Heart right ventricle (tissue), 16 donors: ENCODE results near the gene MAFG. TPM values are rescaled to one million over a fixed set of nuclear protein-coding genes. Genes with fewer than 3 reads are reported as not detected.

Experiments used
- ATAC-seq, 8 donors: fragments of 200-7000 bp; cut with Tn5 transposase; one replicate each; pipeline ENCODE4 v1.9.1; 2020; ENCODE audit warnings: mild to moderate bottlenecking in 8 of 8, moderate library complexity in 8 of 8, moderate number of reproducible peaks in 1 of 8
- DNase-seq, 2 donors: peaks; one replicate each; pipeline ENCODE4 v3.0.0-alpha.2; 2020
- H3K27ac ChIP-seq, 10 donors: fragments of 200-600 bp; sonication (generic) in 2 of 10; one replicate each; pipeline versions ENCODE4 v1.5.0 to v1.8.0; 2020 to 2022; ENCODE audit warnings: mild to moderate bottlenecking in 3 of 10
- H3K27me3 ChIP-seq, 7 donors: fragments of 200-600 bp; one replicate each; pipeline ENCODE4 v1.8.0; 2021 to 2022; ENCODE audit warnings: mild to moderate bottlenecking in 2 of 7
- H3K36me3 ChIP-seq, 9 donors: fragments of 200-600 bp; sonication (generic) in 1 of 9; one replicate each; pipeline versions ENCODE4 v1.5.0 to v1.8.0; 2020 to 2022; ENCODE audit warnings: mild to moderate bottlenecking in 2 of 9
- H3K4me1 ChIP-seq, 9 donors: fragments of 200-600 bp; sonication (generic) in 1 of 9; one replicate each; pipeline versions ENCODE4 v1.5.0 to v1.8.0; 2020 to 2022; ENCODE audit warnings: mild to moderate bottlenecking in 4 of 9
- H3K4me3 ChIP-seq, 10 donors: fragments of 200-600 bp; sonication (generic) in 2 of 10; one replicate each; pipeline versions ENCODE4 v1.5.0 to v1.8.0; 2020 to 2022; ENCODE audit warnings: mild to moderate bottlenecking in 7 of 10, moderate library complexity in 2 of 10
- H3K9me3 ChIP-seq, 11 donors: fragments of 200-600 bp in 10 of 11; sonication (generic) in 2 of 11; one replicate each; pipeline versions ENCODE4 v1.5.0 to v1.8.0; 2013 to 2022; ENCODE audit warnings: mild to moderate bottlenecking in 2 of 11, control low read depth in 1 of 11, moderate library complexity in 1 of 11
- CTCF ChIP-seq, 9 donors: fragments of 200-600 bp; sonication (generic) in 2 of 9; IDR thresholded peaks; one replicate each; pipeline versions ENCODE4 v1.5.0 to v1.8.0; 2021 to 2022; ENCODE audit warnings: antibody characterized with exemption in 9 of 9, mild to moderate bottlenecking in 5 of 9, moderate library complexity in 1 of 9
- WGBS, 2 donors: extraction: QIAGEN DNeasy Blood & Tissue Kit; methylation state at CpG; one replicate each; pipeline ENCODE4 v1.1.7; 2013; ENCODE audit warnings: inconsistent platforms in 1 of 2; 5-methylcytosine and 5-hydroxymethylcytosine counted together
- intact Hi-C, 10 donors: fragments of 100-400 bp; cut with DNase I; formaldehyde crosslinking; loops; one replicate each; pipeline versions ENCODE4 v1.11.1 to v1.14.2; 2022
- polyA plus RNA-seq, 2 donors: library from polyadenylated mRNA; stranded (reverse); fragments of 200-250 nt; gene quantifications; one replicate each; pipeline ENCODE4 v1.2.3, GENCODE V29; 2013
- total RNA-seq, 10 donors: library from RNA; stranded (reverse); fragmentation: NEBNext Ultra II Directional in 3 of 10; extraction: Animal tissue kit (Norgen Biotek cat#: 25700) in 3 of 10; gene quantifications; one replicate each; pipeline versions ENCODE4 v1.2.1 to v1.2.4, GENCODE V29; 2021 to 2023
- donor health status: Arrhythmogenic right ventricular cardiomyopathy.
- donor health status: ischemic (EF 13 %, LVEDD 7.1; RV severe dilation, severe dysfunction).
- donor health status: healthy with polysubstance abuse.
- donor health status: DM: no; HTN: yes; CAD: no.
- donor health status: DM: no; HTN: no; CAD: no.
- donor health status: ischemic (EF 25% LVEDD 6.9; RV normal size, moderate dysfunction).
- donor health status: ischemic (EF 25% LVEDD 5.7; RV mildly dilated, moderate dysfunction).
- donor health status: healthy.
- donor health status: DM: yes; HTN: yes; CAD: no.
- donor health status: Ischemic cardiomyopathy.
- donor health status: ischemic (EF 35%, LVEDD 5.7; RV mildly dilated, moderate dysfunction).
- donor health status: nonischemic (EF 11% LVEDD 7.7; RV severe dilation, severe dysfunction).
- donor health status: DM: yes; HTN: yes; CAD: no.
- donor health status: PGD.
- donor health status: ischemic (EF 29% LVEDD 5.4; RV normal size, mild dysfunction).
- donor health status: nonischemic (EF 23%, LVEDD 6.1; RV moderate dilation, normal function).

Gene MAFG
- total and polyA plus RNA-seq, 12 donors = 10.5 to 30.9 (median 15.7) TPM

DNA sequence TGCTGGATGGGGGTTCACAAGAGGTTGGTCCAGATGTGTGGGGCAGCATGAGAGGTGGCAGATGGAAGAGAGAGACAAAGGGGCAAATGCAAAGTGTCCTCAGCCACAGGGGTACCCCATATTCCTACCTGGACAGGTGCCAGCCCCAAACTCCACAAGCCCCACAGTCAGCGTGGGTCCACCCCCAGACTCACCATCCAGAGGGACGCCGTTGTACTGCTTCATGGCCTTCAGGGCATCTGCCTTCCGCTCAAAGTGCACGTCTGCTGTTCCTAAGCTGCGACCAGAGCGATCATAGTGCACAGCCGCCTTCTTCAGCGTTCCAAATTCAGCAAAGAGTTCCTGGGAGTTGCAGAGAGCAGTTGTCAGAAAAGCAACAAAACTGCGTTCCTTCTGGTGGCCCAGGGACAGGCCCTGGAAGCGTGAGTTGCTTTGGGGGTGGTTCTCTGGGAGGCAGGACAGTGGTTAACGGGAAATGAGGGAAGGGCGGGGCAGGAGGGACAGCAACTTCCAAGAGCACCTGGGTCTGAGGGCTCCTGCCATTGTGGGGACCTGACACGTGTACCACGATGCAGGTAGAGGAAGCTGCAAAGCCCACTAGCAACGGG is 38.4 kb downstream of the MAFG start:
- intact Hi-C loops = no loop called here
- H3K36me3 ChIP-seq = peaks cover 0 to 70% (median 29%) of the 10 kb centered on the region in 9 donors
- no peaks in the 10 kb centered on the region for H3K9me3 ChIP-seq
- DNase-seq (peak in 1 of 2 donors; percentile 4), ATAC-seq (no peak)
- no peaks in the 10 kb centered on the region for H3K27me3 ChIP-seq
- TF ChIP-seq CTCF (IDR thresholded peaks at IDR 0.05) = no peak
- H3K4me3 ChIP-seq = no peak overlapping the region
- WGBS, 2 donors = 91 to 94% methylated on average over 16 of the region's 16 CpGs
- H3K4me1 ChIP-seq = peaks cover 11 to 51% (median 27%) of the 10 kb centered on the region in 9 donors
- H3K27ac ChIP-seq = no peak overlapping the region

GRCh38 chr17:81888105-81888987 is 39.2 kb downstream of the MAFG start:
- no peak for DNase-seq
- 93 to 94% methylated on average over 44 of the region's 44 CpGs for WGBS, 2 donors
- ATAC-seq = no peak
- Histone ChIP-seq H3K36me3 (peaks cover 0 to 71% (median 26%) of the 10 kb centered on the region in 9 donors), H3K4me1 (peaks cover 11 to 51% (median 27%) of the 10 kb centered on the region in 9 donors), H3K9me3 (no peaks in the 10 kb centered on the region), H3K27me3 (no peaks in the 10 kb centered on the region), H3K27ac (no peak overlapping the region), H3K4me3 (no peak overlapping the region)
- intact Hi-C loops = no loop called here
- TF ChIP-seq CTCF (IDR thresholded peaks at IDR 0.05) = no peak

DNA sequence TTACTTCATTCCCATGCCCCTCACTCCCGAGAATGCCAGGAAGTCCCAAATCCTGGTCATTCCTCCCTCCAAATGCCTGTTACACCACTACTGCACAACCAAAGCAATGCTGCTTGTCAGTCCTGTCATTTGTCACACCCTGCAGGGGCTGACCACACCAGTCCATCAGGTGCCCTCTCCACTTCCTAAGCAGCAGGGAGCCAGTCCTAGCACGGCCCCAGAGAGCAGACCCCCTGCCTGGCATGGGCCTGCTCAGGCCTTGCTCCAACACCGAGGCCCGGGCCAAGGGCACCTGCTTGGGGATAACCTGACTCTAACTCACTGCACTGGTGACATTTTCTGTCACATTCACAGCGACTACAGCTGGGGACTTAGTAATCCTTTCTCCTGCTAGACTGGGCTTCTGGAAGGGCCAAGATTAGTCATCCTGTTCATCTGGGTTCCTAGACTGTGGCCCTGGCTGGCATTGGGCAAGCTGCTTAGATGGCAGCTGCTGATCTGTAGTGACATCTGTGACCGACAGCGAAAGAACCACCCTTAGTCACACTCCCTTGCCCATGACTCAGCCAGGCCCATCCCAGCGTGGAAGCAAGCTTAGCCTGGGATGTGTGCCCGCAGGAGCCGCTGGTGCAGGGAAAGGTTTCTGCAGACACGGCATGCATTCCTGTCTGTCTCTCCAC is 41.5 kb downstream of the MAFG start:
- Histone ChIP-seq H3K27ac (no peak overlapping the region), H3K4me1 (peaks cover 9 to 41% (median 15%) of the 10 kb centered on the region in 9 donors), H3K27me3 (no peaks in the 10 kb centered on the region), H3K36me3 (peaks cover 0 to 93% (median 26%) of the 10 kb centered on the region in 9 donors), H3K9me3 (no peaks in the 10 kb centered on the region), H3K4me3 (no peak overlapping the region)
- 87% methylated on average over 11 of the region's 11 CpGs for WGBS, 2 donors
- no peak for TF ChIP-seq CTCF (IDR thresholded peaks at IDR 0.05)
- intact Hi-C loops = loop anchor here in 1 of 10 donors (1.0 kb wide), 1 partner anchor 34 kb away; no protein-coding TSS in a partner anchor
- DNase-seq (no peak), ATAC-seq (no peak)

DNA sequence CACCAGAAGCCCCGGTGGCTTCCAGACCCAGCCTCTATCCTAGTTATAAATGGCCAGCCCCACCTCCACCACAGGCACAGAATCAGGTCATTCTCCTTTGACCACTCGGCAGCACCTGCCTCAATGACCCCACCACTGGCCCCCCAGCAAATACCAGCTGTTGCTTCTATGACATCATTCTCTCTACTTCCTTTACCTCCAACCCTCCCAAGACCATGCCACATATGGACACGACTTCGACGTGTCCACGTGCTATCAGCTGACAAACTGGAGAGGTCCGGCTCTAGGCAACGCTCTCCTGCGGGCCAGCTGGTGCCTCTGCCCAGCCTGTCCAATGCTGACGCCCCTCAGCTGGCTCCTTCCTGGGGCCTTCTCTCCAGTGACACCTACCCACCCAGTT is 42.1 kb downstream of the MAFG start:
- Histone ChIP-seq H3K27me3 (no peaks in the 10 kb centered on the region), H3K27ac (no peak overlapping the region), H3K9me3 (no peaks in the 10 kb centered on the region), H3K4me1 (peaks cover 9 to 37% (median 10%) of the 10 kb centered on the region in 9 donors), H3K4me3 (no peak overlapping the region), H3K36me3 (peaks cover 0 to 98% (median 26%) of the 10 kb centered on the region in 9 donors)
- no peak for TF ChIP-seq CTCF (IDR thresholded peaks at IDR 0.05)
- intact Hi-C loops = loop anchor here in 1 of 10 donors (1.0 kb wide), 1 partner anchor 33 kb away; no protein-coding TSS in a partner anchor
- DNase-seq = no peak
- peak in 2 of 8 donors; percentile 20 to 29 for ATAC-seq
- 67% methylated on average over 10 of the region's 10 CpGs for WGBS, 2 donors
